HepG2 (cell line): ENCODE results near the gene RBM6.

Source experiments
- BCL6 ChIP-seq: IDR thresholded peaks from 2 replicates; pipeline ENCODE4 v1.6.1; 2016; ENCODE audit warnings: missing genetic modification reagents, missing compliant biosample characterization
- GTF2F1 ChIP-seq: fragments of 150-350 bp; IDR thresholded peaks from 2 replicates; pipeline ENCODE4 v1.6.1; 2014; ENCODE audit warnings: low read length
- HMGA1 ChIP-seq: sonication (generic); formaldehyde crosslinking; conservative IDR thresholded peaks from 2 replicates; pipeline ENCODE4 v1.4.0; 2020; ENCODE audit warnings: missing genetic modification reagents
- ZNF335 ChIP-seq: sonication (generic); formaldehyde crosslinking; IDR thresholded peaks from 2 replicates; pipeline ENCODE4 v1.4.0; 2020; ENCODE audit warnings: missing genetic modification reagents
- TF ChIP-seq, protein P1 (sequence below): sonication (generic); formaldehyde crosslinking; IDR thresholded peaks from 2 replicates; pipeline ENCODE4 v1.4.0; 2020; ENCODE audit warnings: mild to moderate bottlenecking, low read depth, missing genetic modification reagents
- TF ChIP-seq, protein P2 (sequence below): sonication (generic); formaldehyde crosslinking; conservative IDR thresholded peaks from 2 replicates; pipeline ENCODE4 v1.4.0; 2020; ENCODE audit warnings: missing genetic modification reagents
- TF ChIP-seq, protein P3 (sequence below): sonication (generic); formaldehyde crosslinking; IDR thresholded peaks from 2 replicates; pipeline ENCODE4 v1.5.0; 2020; ENCODE audit warnings: missing genetic modification reagents, mild to moderate bottlenecking, borderline replicate concordance

DNA sequence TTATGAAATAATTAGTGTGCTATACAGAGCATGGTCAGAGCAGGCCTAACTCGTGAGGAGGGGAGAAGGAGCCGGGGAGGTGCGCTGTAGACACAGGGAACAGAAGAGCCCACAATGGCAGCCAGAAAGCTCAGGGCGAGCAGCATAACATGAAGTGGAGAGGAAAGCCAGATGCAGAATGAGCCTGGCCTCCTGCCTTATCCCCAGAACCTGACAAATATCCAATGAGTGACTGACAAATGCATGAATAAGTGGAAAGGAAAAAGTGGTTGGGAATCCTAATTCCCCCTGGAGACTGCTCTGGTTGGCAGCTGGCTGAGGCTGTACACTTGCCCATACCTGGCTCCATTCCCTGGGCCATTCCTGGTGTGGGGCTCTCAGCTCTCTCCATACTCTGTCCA is 27.1 kb upstream of the RBM6 start:
- TF ChIP-seq BCL6 (no peak), GTF2F1 (no peak), ZNF335 (CRISPR knock-in tag) (no peak), HMGA1 (CRISPR knock-in tag) (no peak)
- TF ChIP-seq, protein P1, sequence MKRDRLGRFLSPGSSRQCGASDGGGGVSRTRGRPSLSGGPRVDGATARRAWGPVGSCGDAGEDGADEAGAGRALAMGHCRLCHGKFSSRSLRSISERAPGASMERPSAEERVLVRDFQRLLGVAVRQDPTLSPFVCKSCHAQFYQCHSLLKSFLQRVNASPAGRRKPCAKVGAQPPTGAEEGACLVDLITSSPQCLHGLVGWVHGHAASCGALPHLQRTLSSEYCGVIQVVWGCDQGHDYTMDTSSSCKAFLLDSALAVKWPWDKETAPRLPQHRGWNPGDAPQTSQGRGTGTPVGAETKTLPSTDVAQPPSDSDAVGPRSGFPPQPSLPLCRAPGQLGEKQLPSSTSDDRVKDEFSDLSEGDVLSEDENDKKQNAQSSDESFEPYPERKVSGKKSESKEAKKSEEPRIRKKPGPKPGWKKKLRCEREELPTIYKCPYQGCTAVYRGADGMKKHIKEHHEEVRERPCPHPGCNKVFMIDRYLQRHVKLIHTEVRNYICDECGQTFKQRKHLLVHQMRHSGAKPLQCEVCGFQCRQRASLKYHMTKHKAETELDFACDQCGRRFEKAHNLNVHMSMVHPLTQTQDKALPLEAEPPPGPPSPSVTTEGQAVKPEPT (CRISPR knock-in tag), result no peak
- TF ChIP-seq, protein P2, sequence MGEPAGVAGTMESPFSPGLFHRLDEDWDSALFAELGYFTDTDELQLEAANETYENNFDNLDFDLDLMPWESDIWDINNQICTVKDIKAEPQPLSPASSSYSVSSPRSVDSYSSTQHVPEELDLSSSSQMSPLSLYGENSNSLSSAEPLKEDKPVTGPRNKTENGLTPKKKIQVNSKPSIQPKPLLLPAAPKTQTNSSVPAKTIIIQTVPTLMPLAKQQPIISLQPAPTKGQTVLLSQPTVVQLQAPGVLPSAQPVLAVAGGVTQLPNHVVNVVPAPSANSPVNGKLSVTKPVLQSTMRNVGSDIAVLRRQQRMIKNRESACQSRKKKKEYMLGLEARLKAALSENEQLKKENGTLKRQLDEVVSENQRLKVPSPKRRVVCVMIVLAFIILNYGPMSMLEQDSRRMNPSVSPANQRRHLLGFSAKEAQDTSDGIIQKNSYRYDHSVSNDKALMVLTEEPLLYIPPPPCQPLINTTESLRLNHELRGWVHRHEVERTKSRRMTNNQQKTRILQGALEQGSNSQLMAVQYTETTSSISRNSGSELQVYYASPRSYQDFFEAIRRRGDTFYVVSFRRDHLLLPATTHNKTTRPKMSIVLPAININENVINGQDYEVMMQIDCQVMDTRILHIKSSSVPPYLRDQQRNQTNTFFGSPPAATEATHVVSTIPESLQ (CRISPR knock-in tag), result no peak
- TF ChIP-seq, protein P3, sequence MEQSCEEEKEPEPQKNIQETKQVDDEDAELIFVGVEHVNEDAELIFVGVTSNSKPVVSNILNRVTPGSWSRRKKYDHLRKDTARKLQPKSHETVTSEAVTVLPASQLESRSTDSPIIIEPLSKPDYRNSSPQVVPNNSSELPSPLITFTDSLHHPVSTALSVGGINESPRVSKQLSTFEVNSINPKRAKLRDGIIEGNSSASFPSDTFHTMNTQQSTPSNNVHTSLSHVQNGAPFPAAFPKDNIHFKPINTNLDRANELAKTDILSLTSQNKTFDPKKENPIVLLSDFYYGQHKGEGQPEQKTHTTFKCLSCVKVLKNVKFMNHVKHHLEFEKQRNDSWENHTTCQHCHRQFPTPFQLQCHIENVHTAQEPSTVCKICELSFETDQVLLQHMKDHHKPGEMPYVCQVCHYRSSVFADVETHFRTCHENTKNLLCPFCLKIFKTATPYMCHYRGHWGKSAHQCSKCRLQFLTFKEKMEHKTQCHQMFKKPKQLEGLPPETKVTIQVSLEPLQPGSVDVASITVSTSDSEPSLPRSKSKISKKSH (CRISPR knock-in tag), result no peak
